Fibroblast of skin of scalp (primary cell): ENCODE data around the gene ATP8B2.
"Not testable (repeated sequence)": the region's sequence is repeated elsewhere in the genome, so short reads cannot be mapped to it uniquely, and the experiment has no call there.

ENCODE experiments used
- DNase-seq: peaks from one replicate; pipeline ENCODE4 v3.0.0-alpha.2; 2013

Gene ATP8B2

GRCh38 chr1:154323493-154323892 lies 1.8 kb upstream of the ATP8B2 start:
- no peak for DNase-seq

DNA sequence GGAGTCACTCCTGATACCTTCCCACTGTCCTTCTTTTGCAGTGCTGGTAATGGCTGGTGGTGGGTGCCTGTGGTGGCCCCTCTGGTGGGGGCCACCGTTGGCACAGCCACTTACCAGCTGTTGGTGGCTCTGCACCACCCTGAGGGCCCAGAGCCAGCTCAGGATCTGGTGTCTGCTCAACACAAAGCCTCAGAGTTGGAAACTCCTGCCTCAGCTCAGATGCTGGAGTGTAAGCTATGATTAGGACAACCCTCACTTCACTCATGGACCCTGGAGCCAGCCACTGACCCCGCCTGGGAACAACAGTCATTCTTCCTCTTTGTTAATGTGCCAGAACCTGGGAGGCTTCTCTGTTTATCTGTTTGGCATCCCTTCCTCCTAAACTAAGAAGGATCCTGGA lies 1.1 kb upstream of the ATP8B2 start:
- DNase-seq: no peak

DNA sequence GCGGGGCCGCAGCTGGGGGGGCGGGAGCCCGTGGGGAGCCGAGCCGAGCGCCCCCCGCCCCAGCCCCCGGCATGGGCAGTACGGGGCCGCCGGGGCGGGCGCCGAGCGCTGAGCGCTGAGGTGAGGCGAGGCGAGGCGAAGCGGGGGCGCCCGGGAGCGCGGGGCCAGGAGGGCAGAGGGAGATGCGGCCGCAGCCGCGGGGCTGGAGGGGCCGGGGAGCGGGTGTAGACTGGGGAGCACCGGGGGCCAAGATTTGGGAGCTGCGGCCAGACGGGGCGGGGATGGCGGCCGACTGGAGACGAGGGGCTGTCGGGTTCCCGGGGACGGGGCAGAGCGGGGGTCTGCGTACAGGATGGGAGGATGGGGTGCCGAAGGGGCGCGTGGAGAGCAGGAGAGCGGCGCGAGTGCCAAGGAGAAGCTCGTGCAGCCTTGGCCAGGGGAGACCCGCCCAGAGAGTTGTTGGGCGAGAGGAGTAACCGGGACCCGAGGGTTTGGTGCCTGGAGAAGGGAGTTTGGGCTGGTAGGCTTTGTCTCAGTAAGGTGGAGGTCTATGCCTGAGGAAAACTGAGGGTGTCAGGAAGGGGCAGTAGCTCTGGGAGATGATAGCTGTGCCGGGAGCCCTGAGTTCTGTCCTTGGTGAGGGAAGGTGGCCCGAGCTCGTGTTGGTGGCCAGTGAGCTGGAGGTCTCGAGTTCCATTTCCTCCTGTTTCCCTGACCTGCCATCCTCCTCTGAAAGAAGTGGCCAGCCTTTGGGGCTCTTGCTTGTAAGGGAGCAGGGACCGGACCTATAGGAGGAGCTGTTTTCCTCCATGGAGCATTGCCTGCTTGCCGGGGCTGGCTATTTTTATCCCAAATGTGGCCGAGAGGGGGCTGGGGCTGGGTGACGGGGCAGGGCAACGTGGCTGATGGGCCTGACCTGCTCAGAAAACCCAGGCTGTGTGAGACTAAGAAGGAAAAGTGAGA lies 539 bp downstream of the ATP8B2 start:
- DNase-seq: peak; percentile 93

- peak; percentile 91 for DNase-seq
These were observed 1.5 kb downstream of the ATP8B2 start for GRCh38 chr1:154326546-154327465.

DNA sequence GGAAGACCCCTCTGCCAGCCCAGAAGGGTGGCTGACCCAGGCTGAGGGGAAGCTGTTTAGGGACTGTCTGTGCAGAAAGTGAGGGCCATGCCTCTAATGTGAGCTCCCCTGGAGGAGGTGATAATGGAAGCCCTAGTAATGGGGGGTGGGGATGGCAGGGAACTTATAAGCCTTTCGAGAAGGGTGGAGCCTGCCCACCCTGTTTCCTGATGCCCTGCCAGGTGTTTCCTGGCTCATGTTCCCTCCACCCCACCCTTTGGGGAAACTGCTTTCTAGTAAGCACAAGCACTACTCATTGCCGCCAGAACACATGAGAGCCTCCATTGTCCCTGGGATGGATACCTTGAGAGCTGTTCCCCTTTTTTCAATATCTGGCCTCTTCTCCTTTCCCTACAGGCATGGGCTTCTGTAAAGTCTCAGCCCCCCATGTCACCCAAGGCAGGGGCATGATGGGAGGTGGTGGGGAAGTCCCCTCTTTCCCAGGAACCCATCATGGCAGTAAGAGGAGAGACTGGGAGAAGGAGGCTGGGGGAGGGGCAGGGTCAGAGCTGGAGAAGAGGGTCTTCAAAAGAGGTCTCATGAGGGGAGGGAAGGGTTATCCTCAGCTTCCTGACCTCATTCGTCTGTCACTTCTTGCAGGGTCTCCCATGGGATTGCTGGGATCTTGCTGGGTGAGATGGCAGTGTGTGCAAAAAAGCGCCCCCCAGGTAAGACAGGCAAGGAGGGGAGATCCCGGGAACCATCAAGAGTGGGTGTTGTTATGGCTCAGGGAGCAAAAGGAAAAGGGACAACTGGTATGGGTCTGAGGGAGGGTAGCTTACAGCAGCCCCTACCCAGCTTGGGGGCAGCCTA lies 2.4 kb downstream of the ATP8B2 start:
- no peak for DNase-seq

- DNase-seq: peak; percentile 77
These were observed 3.2 kb downstream of the ATP8B2 start for GRCh38 chr1:154328318-154329151.

- DNase-seq: peak; percentile 97
These were observed 3.8 kb downstream of the ATP8B2 start for GRCh38 chr1:154329152-154329521.

DNA sequence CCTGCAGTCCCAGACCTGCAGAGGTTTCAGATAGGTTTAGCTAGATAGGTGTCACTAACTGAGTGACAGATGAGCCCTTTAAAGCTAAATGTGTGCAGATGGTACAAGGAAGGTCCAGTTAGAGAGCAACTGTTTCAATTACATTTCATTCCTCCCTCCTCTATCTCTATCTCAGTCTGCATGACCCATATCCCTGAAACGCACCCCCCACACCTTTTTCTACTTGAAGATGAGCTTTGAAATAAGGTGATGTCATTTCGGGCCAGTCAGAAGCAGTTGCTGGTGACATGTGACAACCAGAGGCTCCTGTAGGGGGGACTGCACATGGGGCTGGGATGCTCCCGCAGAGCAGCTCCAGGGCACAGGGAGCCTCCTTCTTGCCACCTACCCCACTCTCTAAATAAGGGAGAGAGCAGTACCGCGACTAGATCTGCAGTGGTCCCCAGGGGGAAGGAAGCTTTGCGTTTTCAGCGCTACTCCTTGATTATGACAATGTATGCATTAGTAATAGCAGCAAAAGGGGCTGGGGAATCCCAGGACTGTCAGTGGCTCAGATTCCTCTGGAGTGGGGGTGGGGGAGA lies 4.3 kb downstream of the ATP8B2 start:
- DNase-seq: peak; percentile 37

DNA sequence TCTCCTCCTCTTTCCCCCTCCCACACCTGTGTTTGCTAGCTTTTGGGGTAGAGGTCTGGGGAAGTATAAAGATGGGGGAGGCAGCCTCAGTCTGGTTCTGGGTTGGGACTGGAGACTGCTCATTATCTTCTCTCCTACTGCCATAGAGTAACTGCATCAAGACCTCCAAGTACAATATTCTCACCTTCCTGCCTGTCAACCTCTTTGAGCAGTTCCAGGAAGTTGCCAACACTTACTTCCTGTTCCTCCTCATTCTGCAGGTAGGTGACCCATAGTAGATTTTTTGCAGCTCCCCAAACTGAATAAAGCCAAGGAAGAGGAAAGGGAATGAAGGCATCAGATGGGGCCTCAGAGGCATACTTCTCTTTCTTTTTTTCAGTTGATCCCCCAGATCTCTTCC lies 5.3 kb downstream of the ATP8B2 start:
- no peak for DNase-seq

DNA sequence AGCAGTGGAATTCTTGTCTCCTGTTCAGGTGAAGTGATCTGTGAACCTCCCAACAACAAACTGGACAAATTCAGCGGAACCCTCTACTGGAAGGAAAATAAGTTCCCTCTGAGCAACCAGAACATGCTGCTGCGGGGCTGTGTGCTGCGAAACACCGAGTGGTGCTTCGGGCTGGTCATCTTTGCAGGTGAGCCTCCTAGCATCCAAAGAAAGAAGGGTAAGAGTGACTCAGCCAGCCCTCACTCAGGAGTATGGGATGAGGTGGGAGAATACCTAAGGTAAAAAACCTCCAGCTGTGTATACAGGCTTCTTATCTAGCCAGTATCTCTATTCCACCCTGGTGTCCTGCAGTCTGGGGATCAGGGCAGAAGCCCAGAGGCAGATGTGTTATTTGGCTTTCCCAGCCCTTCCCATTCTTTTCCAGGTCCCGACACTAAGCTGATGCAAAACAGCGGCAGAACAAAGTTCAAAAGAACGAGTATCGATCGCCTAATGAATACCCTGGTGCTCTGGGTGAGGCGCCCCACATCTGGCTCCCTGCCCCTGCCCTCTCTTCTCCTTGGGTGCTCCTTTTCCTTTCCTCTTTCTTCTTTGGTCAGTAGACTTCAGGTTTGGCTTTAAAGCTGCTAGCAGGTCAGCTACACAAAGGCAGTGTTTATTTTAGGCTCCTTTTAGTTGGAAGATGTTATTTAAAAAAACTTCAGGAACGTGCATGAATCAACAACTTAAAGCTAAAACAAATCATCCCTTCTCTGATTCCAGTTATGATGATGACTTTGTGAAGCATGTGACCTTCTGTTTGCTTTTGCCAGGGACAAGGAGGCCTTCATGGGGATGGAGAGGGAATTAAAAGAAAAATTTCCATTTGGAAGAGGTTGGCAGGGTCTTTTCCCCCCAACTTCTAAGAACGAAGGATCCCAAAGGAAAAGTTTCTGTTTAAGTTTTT lies 9.0 kb downstream of the ATP8B2 start:
- no peak for DNase-seq

DNA sequence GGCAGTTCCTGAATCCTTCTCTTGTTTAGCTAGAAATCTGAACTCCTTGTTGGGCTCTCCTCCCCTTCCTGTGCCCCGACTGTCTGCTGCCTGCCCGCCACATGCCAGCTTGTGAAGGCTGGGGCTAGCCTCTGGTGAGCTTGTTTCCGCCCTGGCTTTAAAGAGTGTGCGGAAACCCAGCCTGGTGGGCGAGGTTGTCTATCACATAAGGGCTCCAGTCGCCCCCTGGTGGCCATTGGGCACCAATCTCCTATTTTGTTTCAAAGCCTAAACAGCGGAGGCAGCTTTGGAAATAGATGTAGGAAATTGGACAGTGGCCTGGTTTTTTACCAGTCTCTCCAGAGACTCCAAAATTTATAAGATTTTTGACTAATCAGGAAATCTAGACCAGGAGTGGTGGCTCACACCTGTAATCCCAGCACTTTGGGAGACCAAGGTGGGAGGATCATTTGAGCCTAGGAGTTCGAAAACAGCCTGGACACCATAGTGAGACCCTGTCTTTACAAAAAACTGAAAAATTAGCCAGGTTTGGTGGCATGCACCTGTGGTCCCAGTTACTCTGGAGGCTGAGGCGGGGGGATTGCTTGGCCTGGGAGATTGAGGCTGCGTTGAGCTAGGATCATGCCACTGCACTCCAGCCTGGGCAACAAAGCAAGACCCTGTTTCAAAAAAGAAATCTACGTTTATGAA lies 9.8 kb downstream of the ATP8B2 start:
- peak; percentile 90 for DNase-seq

GRCh38 chr1:154337253-154337894 lies 12.0 kb downstream of the ATP8B2 start:
- no peak for DNase-seq

DNA sequence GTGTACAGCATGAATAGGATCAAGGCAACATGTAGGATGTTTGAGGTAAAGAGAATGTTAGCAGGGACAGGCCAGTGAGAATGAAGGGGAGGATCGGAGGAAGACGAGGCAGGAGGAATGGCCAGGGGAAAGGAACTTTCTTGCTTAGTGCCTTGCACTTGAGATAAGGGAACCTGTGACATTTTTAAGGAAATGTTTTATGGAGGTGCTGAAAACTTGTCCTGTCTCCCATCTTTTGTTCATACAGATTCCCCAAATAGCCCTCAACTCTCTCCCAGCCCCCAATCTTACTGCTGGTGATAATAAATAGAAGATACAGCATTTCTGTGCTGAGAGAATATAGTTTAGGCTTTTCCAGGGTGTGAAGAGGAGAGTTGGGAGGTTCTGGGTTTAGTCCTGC lies 13.6 kb downstream of the ATP8B2 start:
- no peak for DNase-seq

GRCh38 chr1:154341366-154341765 lies 16.0 kb downstream of the ATP8B2 start:
- not testable (repeated sequence) for DNase-seq

GRCh38 chr1:154342132-154342531 lies 16.8 kb downstream of the ATP8B2 start:
- no peak for DNase-seq

DNA sequence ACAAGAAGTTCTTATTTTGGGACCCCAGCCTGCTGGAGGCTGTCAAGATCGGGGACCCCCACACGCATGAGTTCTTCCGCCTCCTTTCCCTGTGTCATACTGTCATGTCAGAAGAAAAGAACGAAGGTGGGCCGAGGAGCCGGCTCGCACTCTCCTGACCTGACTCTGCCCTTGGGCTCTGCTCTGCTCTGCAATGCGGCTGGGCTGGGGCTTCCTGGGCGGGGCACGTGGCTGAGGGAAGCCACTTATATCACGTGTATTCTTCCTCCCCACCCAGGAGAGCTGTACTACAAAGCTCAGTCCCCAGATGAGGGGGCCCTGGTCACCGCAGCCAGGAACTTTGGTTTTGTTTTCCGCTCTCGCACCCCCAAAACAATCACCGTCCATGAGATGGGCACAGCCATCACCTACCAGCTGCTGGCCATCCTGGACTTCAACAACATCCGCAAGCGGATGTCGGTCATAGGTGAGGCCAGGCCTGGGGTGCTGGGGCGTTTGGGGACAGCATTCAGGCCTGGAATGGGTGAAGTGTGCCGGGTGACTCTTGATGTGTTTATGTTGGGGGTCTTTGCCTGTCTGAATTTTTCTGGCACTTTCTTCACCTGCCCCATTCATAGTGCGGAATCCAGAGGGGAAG lies 17.6 kb downstream of the ATP8B2 start:
- no peak for DNase-seq

- DNase-seq: peak; percentile 54
These were observed 19.9 kb downstream of the ATP8B2 start for GRCh38 chr1:154344977-154345837.
